AG08395 (cell line): ENCODE results near the gene SIMC1.

Experiments
- DNase-seq: peaks from one replicate; pipeline ENCODE4 v3.0.0; 2012; ENCODE audit warnings: mixed read lengths, low spot score

Gene SIMC1

GRCh38 chr5:176317534-176318374 lies 79.5 kb downstream of the SIMC1 start:
- no peak for DNase-seq

GRCh38 chr5:176319827-176320554 lies 81.8 kb downstream of the SIMC1 start:
- no peak for DNase-seq

DNA sequence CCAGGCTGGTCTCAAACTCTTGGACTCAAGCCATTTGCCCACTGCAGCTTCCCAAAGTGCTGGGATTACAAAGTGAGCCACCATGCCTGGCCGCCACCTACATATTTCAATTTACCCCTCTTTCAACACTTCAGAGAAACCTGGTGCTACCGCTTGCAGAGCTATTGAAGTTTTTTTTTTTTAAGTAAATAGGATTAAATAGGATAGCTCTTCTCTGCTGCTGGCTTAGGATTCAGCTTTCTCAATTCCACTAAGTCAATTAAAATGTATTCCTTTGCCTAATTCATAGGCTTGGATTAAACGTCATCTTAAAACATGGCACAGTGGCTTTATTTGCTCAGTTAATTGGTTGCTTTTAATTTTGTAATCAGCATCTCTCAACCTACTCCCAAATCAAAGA lies 82.4 kb downstream of the SIMC1 start:
- no peak for DNase-seq

GRCh38 chr5:176334031-176334770 lies 96.0 kb downstream of the SIMC1 start:
- DNase-seq: no peak

- DNase-seq: no peak
These were observed 99.7 kb downstream of the SIMC1 start for GRCh38 chr5:176337913-176338312.

DNA sequence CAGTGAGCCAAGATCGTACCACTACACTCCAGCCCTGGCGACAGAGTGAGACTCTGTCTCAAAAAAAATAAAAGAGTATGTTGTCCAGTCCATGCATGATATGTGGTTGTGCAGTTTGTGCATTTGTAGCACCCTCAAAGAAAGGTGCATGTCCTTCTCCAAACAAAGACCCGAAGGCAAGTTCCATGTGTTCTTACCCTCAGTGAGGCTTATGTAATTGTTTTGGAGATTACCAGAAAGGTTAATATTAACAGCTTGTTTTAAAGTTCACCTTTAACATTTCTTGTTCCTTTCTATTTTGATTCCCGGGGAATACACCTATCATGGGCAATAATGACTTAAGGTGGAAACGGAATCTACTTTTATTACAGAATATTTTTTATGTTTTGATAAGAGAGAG lies 101.1 kb downstream of the SIMC1 start:
- no peak for DNase-seq

DNA sequence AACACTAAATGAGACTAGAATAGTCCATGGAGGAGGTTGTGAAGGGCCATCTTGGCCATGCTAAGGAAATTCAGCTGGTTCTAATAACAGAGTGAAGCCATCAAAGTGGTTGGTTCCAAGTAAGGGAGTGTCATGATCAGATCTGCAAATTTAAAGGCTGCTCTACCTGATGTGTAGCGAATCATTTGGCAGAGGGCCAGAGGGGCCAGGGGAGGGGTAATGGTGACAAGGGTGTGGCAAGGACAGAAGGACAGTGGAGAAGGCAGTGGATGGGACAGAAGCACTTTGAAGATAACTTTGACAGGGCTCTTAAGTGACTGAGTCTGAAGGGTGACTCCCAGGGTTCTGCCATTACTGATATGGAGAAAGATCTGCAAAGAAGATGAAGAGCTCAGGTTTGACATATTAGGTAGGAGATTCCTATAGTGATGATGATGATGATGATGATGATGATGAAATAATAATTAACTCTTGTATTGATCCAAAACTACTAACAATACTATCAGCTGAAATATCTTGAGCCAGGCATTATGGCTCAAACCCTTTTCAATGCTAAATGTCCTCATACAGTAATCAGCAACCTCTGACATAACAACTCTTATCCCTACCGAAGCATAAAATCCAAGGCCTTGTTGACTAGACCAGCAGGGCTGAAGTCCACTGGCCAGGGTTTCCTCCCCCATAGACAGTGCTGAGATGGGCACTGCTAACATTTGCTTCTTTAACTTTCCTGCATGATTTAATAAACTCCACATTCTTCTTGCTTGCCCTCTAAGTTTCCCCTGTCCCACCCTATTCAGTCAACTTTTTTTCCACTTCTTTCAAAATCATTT lies 103.3 kb downstream of the SIMC1 start:
- DNase-seq: no peak

- no peak for DNase-seq
These were observed 103.9 kb downstream of the SIMC1 start for GRCh38 chr5:176342158-176342483.

GRCh38 chr5:176342766-176343458 lies 104.7 kb downstream of the SIMC1 start:
- no peak for DNase-seq

GRCh38 chr5:176350416-176350815 lies 112.2 kb downstream of the SIMC1 start:
- DNase-seq: no peak

GRCh38 chr5:176352116-176352878 lies 114.1 kb downstream of the SIMC1 start:
- no peak for DNase-seq

DNA sequence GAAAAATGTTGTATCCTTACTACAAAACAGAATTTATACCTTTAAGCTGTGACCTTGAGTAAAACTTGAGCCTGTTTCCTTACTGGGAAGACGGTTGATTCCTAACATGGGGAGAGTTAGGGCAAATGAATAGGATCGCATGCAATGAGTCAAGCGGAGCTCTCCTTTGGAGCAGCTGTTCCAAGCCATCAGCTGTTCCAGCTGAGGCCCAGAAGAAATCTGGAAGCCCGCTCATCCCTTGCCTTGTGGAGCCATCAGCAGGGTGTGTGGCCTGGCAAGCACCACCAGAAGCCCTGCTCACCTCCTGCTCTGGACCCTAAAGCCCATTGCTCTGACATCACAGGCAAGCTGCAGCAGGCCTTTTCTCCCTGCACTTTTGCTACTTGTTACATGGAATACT lies 115.3 kb downstream of the SIMC1 start:
- no peak for DNase-seq

- DNase-seq: no peak
These were observed 117.4 kb downstream of the SIMC1 start for GRCh38 chr5:176355400-176356178.

GRCh38 chr5:176356179-176356566 lies 117.9 kb downstream of the SIMC1 start:
- DNase-seq: no peak

DNA sequence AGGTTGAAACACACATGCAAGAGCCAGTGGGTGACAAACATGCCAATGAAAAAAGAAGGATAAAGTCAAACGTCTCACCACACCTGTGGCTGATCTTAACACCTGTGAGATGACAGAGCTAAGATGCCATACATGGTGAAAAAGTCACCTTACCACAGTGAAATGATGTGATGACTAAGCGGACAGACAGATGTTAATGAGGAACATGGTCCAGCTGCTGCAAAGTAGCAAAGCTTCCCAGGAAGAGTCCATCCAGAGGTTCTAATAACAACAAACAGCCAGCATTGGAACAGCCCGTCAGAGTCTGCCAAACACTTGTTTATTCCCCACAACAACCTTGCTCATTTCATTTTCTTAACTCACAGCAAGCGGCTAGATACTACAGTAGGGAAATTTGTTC lies 121.4 kb downstream of the SIMC1 start:
- DNase-seq: no peak

DNA sequence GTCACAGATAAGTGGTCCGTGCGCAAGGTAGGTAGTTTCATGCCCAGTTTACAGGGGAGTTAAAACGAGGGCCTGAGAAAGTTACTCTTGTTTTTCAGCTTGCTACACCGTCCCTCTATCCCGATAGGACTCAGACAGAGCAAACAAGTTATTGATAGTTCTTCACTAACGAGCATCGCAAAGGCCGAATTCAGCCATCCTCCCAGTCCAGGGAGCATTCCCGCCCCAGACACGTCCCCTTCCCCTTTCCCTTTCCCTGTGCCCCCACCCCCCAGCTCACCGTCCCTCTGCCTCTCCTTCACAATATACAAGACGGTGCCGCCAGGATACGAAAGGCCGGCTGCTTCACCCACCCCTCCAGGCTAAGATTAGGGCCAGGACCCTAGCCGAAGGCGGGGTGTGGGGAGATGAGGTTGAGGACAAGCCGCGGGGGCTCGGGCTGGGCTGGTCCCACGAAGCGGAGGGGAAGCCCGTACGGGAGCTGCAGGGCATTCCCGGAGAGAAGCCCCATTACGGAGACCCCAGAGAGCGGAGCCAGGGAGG lies 122.7 kb downstream of the SIMC1 start:
- peak; percentile 6 for DNase-seq

DNA sequence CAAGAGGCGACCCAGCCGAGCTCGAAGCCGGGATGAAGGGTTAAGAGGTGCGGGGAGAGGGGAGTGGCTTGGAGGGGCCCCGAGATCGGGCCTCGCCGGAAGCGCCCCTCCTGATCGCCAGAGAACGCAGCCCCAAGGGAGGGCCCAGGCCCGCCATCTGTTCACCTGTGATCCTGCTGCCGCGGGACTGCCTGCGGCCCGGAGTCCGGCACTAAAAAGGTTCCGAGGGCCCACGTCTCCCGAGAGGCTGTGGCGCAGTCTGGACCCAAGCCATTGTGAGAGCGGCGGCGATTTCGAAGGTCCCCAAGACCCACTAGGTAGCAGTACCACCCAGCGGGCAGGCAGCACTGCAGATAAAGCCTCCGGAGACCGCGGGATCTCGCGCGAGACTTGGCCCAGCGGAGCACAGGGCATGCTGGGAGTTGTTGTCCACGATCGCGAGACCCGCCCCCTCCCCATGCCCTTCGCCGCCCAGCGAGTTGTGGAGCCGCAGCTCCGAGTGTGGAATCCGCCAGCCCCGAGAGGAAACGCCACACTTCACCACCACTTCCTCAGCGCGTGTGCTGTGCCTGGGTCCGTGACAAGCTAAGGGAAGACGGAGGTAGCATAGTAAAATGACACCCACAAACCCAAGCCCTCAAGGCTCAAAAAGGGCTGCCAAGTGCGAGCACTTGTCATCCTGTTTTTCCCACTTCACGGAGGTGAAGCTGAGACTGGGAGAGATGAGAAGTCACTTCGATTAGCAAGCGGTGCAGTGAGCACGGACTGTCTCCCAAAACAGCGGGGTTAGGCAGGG lies 123.4 kb downstream of the SIMC1 start, which contains the start of gene KIAA1191:
TSS of gene KIAA1191 (minus strand) at position 328 of the 796 bp plus-strand sequence. CDS start 2,256 bp downstream, outside the sequence.
- DNase-seq: peak; percentile 94

DNA sequence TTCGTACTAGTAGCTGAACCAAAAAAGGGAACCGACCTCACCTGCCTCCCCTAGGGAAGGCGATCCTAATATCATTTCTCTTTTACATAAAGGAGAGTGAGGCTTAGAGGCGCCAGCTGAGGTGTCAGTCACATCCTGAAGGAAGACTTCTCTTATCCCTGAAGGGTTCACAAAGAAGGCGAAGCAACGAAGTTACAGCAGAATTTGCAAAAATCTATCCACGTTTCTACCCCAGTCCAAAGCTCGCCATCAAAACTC lies 123.9 kb downstream of the SIMC1 start:
- no peak for DNase-seq
